ENCODE results near the gene COMMD1. TPM values are rescaled to one million over a fixed set of nuclear protein-coding genes. Genes with fewer than 3 reads are reported as not detected.

COMMD1 gene
- total and polyA plus RNA-seq, 2 donors (not counting 3 experiments of a cell fraction or from before 2014, with no cell fraction given), result 39.5 to 57.1 TPM

DNA sequence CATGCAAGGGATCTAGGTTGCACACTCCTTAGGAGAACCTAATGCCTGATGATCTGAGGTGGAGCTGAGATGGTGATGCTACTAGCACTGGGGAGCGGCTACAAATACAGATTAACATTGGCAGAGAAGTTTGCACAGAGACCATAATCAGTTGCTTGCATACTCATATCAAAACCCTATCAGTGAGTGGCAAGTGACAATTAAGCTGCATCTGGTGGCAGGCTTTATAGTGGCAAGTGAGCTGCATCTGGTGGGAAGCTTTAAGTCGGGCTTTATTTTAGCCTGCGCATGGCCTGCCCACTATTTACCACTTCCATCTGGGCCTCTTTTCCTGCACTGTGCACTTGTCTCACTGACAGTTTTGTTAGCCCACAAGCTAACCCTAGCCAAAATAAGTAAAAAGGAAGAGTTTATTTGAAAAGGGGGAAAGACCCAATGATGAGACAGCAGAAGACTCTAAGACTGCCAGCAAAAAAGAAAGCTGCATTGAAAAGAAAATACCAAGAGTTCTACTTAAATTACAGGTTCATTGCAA is 149.5 kb downstream of the COMMD1 start:
- DNase-seq (ENCODE audit: low read depth, low spot score) (no peak), FAIRE-seq (no peak)
- ChIA-PET CTCF (interaction anchor here (1.3 kb wide), 1 partner anchor 32 kb away, joined by 3 read pairs; no protein-coding TSS in a partner anchor), POLR2A (no interaction called here)
- H2AFZ ChIP-seq (ENCODE audit: low read depth, low read length), result no peak overlapping the region
- H3K4me2 ChIP-seq (ENCODE audit: insufficient read depth, low read length), result no peak overlapping the region
- TF ChIP-seq MYC (IDR thresholded peaks at IDR 0.05; ENCODE audit: low read depth, low read length) (no peak), FOS (IDR thresholded peaks at IDR 0.05; ENCODE audit: borderline replicate concordance, insufficient read depth, low read length) (no peak), JUN (IDR thresholded peaks at IDR 0.05; ENCODE audit: borderline replicate concordance, insufficient read depth, insufficient read length, low read depth) (no peak), POLR2A (IDR thresholded peaks at IDR 0.05; ENCODE audit: low read depth, low read length) (no peak), GATA2 (IDR thresholded peaks at IDR 0.05; ENCODE audit: insufficient read depth, insufficient read length, low read depth, low read length) (no peak)
- TF ChIP-seq, protein P1, sequence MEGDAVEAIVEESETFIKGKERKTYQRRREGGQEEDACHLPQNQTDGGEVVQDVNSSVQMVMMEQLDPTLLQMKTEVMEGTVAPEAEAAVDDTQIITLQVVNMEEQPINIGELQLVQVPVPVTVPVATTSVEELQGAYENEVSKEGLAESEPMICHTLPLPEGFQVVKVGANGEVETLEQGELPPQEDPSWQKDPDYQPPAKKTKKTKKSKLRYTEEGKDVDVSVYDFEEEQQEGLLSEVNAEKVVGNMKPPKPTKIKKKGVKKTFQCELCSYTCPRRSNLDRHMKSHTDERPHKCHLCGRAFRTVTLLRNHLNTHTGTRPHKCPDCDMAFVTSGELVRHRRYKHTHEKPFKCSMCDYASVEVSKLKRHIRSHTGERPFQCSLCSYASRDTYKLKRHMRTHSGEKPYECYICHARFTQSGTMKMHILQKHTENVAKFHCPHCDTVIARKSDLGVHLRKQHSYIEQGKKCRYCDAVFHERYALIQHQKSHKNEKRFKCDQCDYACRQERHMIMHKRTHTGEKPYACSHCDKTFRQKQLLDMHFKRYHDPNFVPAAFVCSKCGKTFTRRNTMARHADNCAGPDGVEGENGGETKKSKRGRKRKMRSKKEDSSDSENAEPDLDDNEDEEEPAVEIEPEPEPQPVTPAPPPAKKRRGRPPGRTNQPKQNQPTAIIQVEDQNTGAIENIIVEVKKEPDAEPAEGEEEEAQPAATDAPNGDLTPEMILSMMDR (IDR thresholded peaks at IDR 0.05; ENCODE audit: extremely low read depth in 1 of 2, insufficient read depth in 1 of 2, low read depth in 1 of 2, low read length in 2 of 2), result no peak
- no TSS peak for BruUV-seq (replicated peaks)
- intact Hi-C loops (cut with micrococcal nuclease), result no loop called here
- dilution Hi-C loops (cut with MboI; ENCODE audit: extremely low pct_ligation_motif_present, low sequenced_read_pairs), result no loop called here
- H3K4me1 ChIP-seq (ENCODE audit: control insufficient read depth, extremely low read depth, insufficient read depth, low read length), result no peaks in the 10 kb centered on the region
- H3K4me3 ChIP-seq (replicated peaks in 1 of 3; ENCODE audit: insufficient read depth in 1 of 3, low read depth in 1 of 3, low read length in 3 of 3), result no peak overlapping the region
- H4K20me1 ChIP-seq (replicated peaks; ENCODE audit: control insufficient read depth, extremely low read depth, insufficient read depth, low read length), result no peaks in the 10 kb centered on the region
- no peaks in the 10 kb centered on the region for H3K36me3 ChIP-seq (ENCODE audit: control insufficient read depth in 2 of 2, extremely low read depth in 1 of 2, insufficient read depth in 2 of 2, low read length in 2 of 2)
- H3K27me3 ChIP-seq (ENCODE audit: control insufficient read depth in 2 of 2, insufficient read depth in 2 of 2, low read length in 2 of 2), result no peaks in the 10 kb centered on the region
- no peaks in the 10 kb centered on the region for H3K79me2 ChIP-seq (ENCODE audit: control insufficient read depth, insufficient read depth, low read length)
- no peak overlapping the region for H3K27ac ChIP-seq (ENCODE audit: insufficient read depth, low read depth, low read length)
- no peak overlapping the region for H3K9ac ChIP-seq (replicated peaks; ENCODE audit: extremely low read depth, insufficient read depth, low read length)
- no peaks in the 10 kb centered on the region for H3K9me1 ChIP-seq (replicated peaks; ENCODE audit: control insufficient read depth, extremely low read depth, insufficient read depth, low read length)
- H3K9me3 ChIP-seq (replicated peaks; ENCODE audit: control insufficient read depth, insufficient read depth, low read length), result no peaks in the 10 kb centered on the region
